ENCODE data around the gene CACNA1C.

Gene CACNA1C

DNA sequence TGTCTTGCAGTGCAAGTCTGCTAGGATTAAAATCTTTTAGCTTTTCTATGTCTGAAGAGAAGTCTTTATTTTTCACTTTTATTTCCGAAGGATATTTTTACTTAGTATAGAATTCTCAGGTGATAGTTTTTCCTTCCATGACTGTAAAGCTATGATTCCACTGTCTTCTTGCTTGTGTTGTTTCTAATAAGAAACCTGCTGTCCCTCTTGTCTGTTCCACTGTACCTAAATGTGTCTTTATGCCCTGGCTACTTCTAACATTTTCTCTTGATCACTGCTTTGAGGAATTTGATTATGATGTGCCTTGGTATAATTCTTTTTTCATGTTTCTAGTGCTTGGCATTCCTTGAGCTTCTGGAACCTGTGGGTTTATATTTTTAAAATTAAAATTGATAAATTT is 228.7 kb downstream of the CACNA1C start:
- no peak overlapping the region for H3K4me3 ChIP-seq (ENCODE audit: low read depth, low read length)
- TF ChIP-seq, protein P1, sequence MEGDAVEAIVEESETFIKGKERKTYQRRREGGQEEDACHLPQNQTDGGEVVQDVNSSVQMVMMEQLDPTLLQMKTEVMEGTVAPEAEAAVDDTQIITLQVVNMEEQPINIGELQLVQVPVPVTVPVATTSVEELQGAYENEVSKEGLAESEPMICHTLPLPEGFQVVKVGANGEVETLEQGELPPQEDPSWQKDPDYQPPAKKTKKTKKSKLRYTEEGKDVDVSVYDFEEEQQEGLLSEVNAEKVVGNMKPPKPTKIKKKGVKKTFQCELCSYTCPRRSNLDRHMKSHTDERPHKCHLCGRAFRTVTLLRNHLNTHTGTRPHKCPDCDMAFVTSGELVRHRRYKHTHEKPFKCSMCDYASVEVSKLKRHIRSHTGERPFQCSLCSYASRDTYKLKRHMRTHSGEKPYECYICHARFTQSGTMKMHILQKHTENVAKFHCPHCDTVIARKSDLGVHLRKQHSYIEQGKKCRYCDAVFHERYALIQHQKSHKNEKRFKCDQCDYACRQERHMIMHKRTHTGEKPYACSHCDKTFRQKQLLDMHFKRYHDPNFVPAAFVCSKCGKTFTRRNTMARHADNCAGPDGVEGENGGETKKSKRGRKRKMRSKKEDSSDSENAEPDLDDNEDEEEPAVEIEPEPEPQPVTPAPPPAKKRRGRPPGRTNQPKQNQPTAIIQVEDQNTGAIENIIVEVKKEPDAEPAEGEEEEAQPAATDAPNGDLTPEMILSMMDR (IDR thresholded peaks at IDR 0.05; ENCODE audit: low read depth, low read length): no peak

- H3K4me3 ChIP-seq (ENCODE audit: low read depth, low read length): no peak overlapping the region
- TF ChIP-seq, protein P1 (IDR thresholded peaks at IDR 0.05; ENCODE audit: low read depth, low read length): no peak
Observed at GRCh38 chr12:2282318-2282717, 229.5 kb downstream of the CACNA1C start.

- TF ChIP-seq, protein P1 (IDR thresholded peaks at IDR 0.05; ENCODE audit: low read depth, low read length): no peak
- no peak overlapping the region for H3K4me3 ChIP-seq (ENCODE audit: low read depth, low read length)
Observed at GRCh38 chr12:2283480-2283879, 230.7 kb downstream of the CACNA1C start.

DNA sequence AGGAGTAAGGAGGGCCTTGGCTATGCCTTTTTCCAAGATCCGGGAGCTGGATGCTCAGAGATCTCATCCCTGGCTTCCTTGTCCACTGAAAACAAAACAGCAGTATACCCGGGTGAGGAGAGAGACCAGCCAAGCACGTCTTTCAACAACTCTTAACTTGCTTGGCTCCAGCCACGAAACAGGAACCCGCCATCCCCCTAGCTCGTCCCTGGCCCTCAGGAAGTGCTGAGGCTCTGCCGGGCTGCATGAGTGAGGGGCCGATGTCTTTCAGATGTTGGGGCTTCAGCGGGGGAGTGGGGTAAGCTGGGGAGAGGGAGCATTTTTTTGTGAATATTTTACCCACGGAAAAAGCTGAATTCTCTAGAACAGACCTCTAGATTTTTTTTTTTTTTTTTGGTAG is 231.1 kb downstream of the CACNA1C start:
- H3K4me3 ChIP-seq (ENCODE audit: low read depth, low read length): peak overlapping the region; percentile 18; the same call in 1 of the 2 replicates
- TF ChIP-seq, protein P1 (IDR thresholded peaks at IDR 0.05; ENCODE audit: low read depth, low read length): no peak

DNA sequence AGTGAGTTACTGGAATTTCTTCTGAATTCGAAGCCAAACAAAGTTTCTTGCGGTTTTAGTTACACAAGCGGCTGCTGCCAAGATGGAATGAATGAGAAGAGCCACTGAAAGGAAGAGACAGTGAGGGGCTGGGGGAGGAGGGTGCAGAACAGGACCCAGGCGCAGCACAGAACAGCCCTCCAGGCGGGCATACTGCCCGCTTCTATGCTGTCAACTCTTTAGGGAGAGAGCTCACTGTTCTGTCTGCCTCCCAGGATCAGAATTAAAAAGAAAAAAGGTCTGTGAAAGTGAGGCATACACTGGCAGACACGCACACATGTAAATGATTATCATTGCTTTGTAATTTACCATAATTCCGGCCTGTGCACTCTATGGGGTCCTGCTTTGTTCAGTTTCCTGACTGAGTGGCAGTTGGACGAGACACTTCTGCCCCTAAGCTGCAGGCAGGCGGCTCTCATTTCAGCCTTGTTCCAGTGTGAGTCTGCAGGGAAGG is 231.6 kb downstream of the CACNA1C start:
- TF ChIP-seq, protein P1 (IDR thresholded peaks at IDR 0.05; ENCODE audit: low read depth, low read length): no peak
- H3K4me3 ChIP-seq (ENCODE audit: low read depth, low read length): peak overlapping the region; percentile 18; the same call in 1 of the 2 replicates

DNA sequence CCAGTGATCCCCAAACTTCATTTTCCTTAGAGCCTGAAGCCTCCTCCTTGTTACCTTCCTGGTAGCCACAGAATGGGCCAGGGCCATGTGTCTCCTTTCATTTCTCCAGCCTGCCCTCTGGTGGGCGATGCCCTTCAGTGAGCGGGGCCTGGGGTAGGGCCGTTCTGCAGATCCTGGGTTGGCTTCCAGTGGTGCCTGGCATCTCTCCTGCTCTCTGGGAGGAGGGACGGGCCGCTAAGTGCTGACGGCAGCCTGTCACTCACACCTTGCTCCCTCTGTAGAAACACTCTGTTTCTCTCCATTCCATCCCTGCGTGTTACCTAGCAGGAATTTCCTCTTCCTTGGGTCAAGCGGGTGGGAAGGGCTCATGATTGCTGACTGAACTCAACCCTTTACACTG is 232.1 kb downstream of the CACNA1C start:
- TF ChIP-seq, protein P1 (IDR thresholded peaks at IDR 0.05; ENCODE audit: low read depth, low read length): peak; percentile 76
- H3K4me3 ChIP-seq (ENCODE audit: low read depth, low read length): no peak overlapping the region

DNA sequence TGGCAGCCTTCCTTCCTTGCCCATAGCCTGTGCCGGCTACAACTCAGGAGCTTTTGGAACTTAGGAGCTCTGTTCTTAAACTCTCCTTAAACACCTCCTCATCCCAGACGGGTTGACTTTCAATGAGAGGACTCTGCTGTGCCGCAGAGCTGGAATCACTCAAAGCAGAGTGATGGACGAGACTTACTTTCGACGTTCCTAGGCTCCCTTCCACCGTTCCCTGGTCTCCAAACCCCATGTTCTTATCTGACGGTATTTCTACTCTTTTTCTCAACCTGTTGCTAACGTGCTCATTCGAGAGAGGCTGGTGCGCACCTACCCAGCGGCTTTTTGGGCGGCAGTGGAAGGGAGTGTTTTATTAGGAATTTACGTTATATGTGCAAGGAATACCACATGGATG is 232.7 kb downstream of the CACNA1C start:
- TF ChIP-seq, protein P1 (IDR thresholded peaks at IDR 0.05; ENCODE audit: low read depth, low read length): no peak
- no peak overlapping the region for H3K4me3 ChIP-seq (ENCODE audit: low read depth, low read length)

All from WI38 (cell line).